T-helper 2 cell treated with Interferon-gamma antibody and Interleukin-4, amounts not matched to agents 5 μg/mL and 100 μg/mL, for 36 hours (primary cell): ENCODE results near the gene TMEM106A.
"Not testable (repeated sequence)": the region's sequence is repeated elsewhere in the genome, so short reads cannot be mapped to it uniquely, and the experiment has no call there.

Experiments
- DNase-seq: peaks from one replicate; pipeline ENCODE4 v3.0.0; 2021; ENCODE audit warnings: low spot score
- H3K27ac Mint-ChIP-seq: one replicate; pipeline ENCODE4 v1.8.0; 2021; ENCODE audit warnings: mild to moderate bottlenecking, mixed read lengths
- H3K27me3 Mint-ChIP-seq: one replicate; pipeline ENCODE4 v1.8.0; 2021; ENCODE audit warnings: low read depth, mixed read lengths
- H3K36me3 Mint-ChIP-seq: one replicate; pipeline ENCODE4 v1.8.0; 2021; ENCODE audit warnings: low read depth, mixed read lengths
- H3K4me1 Mint-ChIP-seq: one replicate; pipeline ENCODE4 v1.8.0; 2021; ENCODE audit warnings: low read depth, mixed read lengths
- H3K4me3 Mint-ChIP-seq: one replicate; pipeline ENCODE4 v1.8.0; 2022; ENCODE audit warnings: mild to moderate bottlenecking, moderate library complexity, mixed read lengths
- H3K9me3 Mint-ChIP-seq: one replicate; pipeline ENCODE4 v1.8.0; 2021; ENCODE audit warnings: mixed read lengths

The TMEM106A gene

GRCh38 chr17:43199633-43200032 is 12.0 kb upstream of the TMEM106A start:
- Mint-ChIP-seq H3K36me3 (peaks cover 55% of the 10 kb centered on the region), H3K27ac (no peak overlapping the region), H3K27me3 (no peaks in the 10 kb centered on the region), H3K9me3 (no peaks in the 10 kb centered on the region), H3K4me3 (no peak overlapping the region), H3K4me1 (no peaks in the 10 kb centered on the region)
- DNase-seq = no peak

- no peak overlapping the region for H3K27ac Mint-ChIP-seq
- no peaks in the 10 kb centered on the region for H3K9me3 Mint-ChIP-seq
- H3K4me3 Mint-ChIP-seq = no peak overlapping the region
- H3K27me3 Mint-ChIP-seq = no peaks in the 10 kb centered on the region
- H3K4me1 Mint-ChIP-seq = no peaks in the 10 kb centered on the region
- no peak for DNase-seq
- peaks cover 51% of the 10 kb centered on the region for H3K36me3 Mint-ChIP-seq
Observed at GRCh38 chr17:43200127-43200526, 11.5 kb upstream of the TMEM106A start.

GRCh38 chr17:43203013-43203412 is 8.7 kb upstream of the TMEM106A start:
- not testable (repeated sequence) for H3K9me3 Mint-ChIP-seq, H3K4me1 Mint-ChIP-seq, H3K4me3 Mint-ChIP-seq, H3K27me3 Mint-ChIP-seq, DNase-seq, H3K27ac Mint-ChIP-seq
- H3K36me3 Mint-ChIP-seq = peaks cover 42% of the 10 kb centered on the region

GRCh38 chr17:43210576-43210975 is 1.1 kb upstream of the TMEM106A start:
- DNase-seq = no peak
- no peaks in the 10 kb centered on the region for H3K27me3 Mint-ChIP-seq
- H3K4me1 Mint-ChIP-seq = peaks cover 23% of the 10 kb centered on the region
- peak overlapping the region; percentile 99 for H3K4me3 Mint-ChIP-seq
- H3K36me3 Mint-ChIP-seq = peaks cover 27% of the 10 kb centered on the region
- no peaks in the 10 kb centered on the region for H3K9me3 Mint-ChIP-seq
- H3K27ac Mint-ChIP-seq = peak overlapping the region; percentile 97

- Mint-ChIP-seq H3K27ac (peak overlapping the region; percentile 97), H3K9me3 (no peaks in the 10 kb centered on the region), H3K4me1 (peaks cover 27% of the 10 kb centered on the region), H3K27me3 (no peaks in the 10 kb centered on the region), H3K4me3 (peak overlapping the region; percentile 99), H3K36me3 (peaks cover 31% of the 10 kb centered on the region)
- no peak for DNase-seq
Observed at GRCh38 chr17:43211123-43211479, 574 bp upstream of the TMEM106A start.

GRCh38 chr17:43212641-43213490 is 1.2 kb downstream of the TMEM106A start:
- Mint-ChIP-seq H3K27me3 (no peaks in the 10 kb centered on the region), H3K27ac (peak overlapping the region; percentile 97), H3K4me3 (peak overlapping the region; percentile 99), H3K9me3 (no peaks in the 10 kb centered on the region), H3K36me3 (peaks cover 36% of the 10 kb centered on the region), H3K4me1 (peaks cover 29% of the 10 kb centered on the region)
- no peak for DNase-seq

- H3K27me3 Mint-ChIP-seq = no peaks in the 10 kb centered on the region
- H3K36me3 Mint-ChIP-seq = peaks cover 33% of the 10 kb centered on the region
- H3K4me3 Mint-ChIP-seq = peak overlapping the region; percentile 99
- H3K27ac Mint-ChIP-seq = peak overlapping the region; percentile 97
- no peak for DNase-seq
- H3K9me3 Mint-ChIP-seq = no peaks in the 10 kb centered on the region
- peaks cover 29% of the 10 kb centered on the region for H3K4me1 Mint-ChIP-seq
Observed at GRCh38 chr17:43213545-43213944, 1.9 kb downstream of the TMEM106A start.

GRCh38 chr17:43215341-43215740 is 3.7 kb downstream of the TMEM106A start:
- DNase-seq = no peak
- peaks cover 31% of the 10 kb centered on the region for H3K36me3 Mint-ChIP-seq
- H3K9me3 Mint-ChIP-seq = no peaks in the 10 kb centered on the region
- H3K4me1 Mint-ChIP-seq = peaks cover 29% of the 10 kb centered on the region
- H3K4me3 Mint-ChIP-seq = no peak overlapping the region
- H3K27ac Mint-ChIP-seq = no peak overlapping the region
- no peaks in the 10 kb centered on the region for H3K27me3 Mint-ChIP-seq

- H3K4me1 Mint-ChIP-seq = peaks cover 25% of the 10 kb centered on the region
- no peak overlapping the region for H3K27ac Mint-ChIP-seq
- H3K4me3 Mint-ChIP-seq = no peak overlapping the region
- DNase-seq = no peak
- no peaks in the 10 kb centered on the region for H3K9me3 Mint-ChIP-seq
- H3K36me3 Mint-ChIP-seq = peaks cover 27% of the 10 kb centered on the region
- no peaks in the 10 kb centered on the region for H3K27me3 Mint-ChIP-seq
Observed at GRCh38 chr17:43216369-43216761, 4.7 kb downstream of the TMEM106A start.

- H3K36me3 Mint-ChIP-seq = peaks cover 27% of the 10 kb centered on the region
- H3K27ac Mint-ChIP-seq = no peak overlapping the region
- DNase-seq = no peak
- peaks cover 25% of the 10 kb centered on the region for H3K4me1 Mint-ChIP-seq
- H3K4me3 Mint-ChIP-seq = no peak overlapping the region
- no peaks in the 10 kb centered on the region for H3K9me3 Mint-ChIP-seq
- no peaks in the 10 kb centered on the region for H3K27me3 Mint-ChIP-seq
Observed at GRCh38 chr17:43216762-43217613, 5.3 kb downstream of the TMEM106A start.

- Mint-ChIP-seq H3K27me3 (no peaks in the 10 kb centered on the region), H3K36me3 (peaks cover 27% of the 10 kb centered on the region), H3K4me3 (no peak overlapping the region), H3K4me1 (peaks cover 19% of the 10 kb centered on the region), H3K9me3 (no peaks in the 10 kb centered on the region), H3K27ac (peak overlapping the region; percentile 26)
- DNase-seq = no peak
Observed at GRCh38 chr17:43217614-43218087, 6.0 kb downstream of the TMEM106A start.

- Mint-ChIP-seq H3K27ac (no peak overlapping the region), H3K36me3 (peaks cover 22% of the 10 kb centered on the region), H3K4me1 (peaks cover 7% of the 10 kb centered on the region), H3K4me3 (no peak overlapping the region), H3K9me3 (no peaks in the 10 kb centered on the region), H3K27me3 (no peaks in the 10 kb centered on the region)
- DNase-seq = no peak
Observed at GRCh38 chr17:43219001-43219400, 7.3 kb downstream of the TMEM106A start.

GRCh38 chr17:43219746-43220380 is 8.2 kb downstream of the TMEM106A start:
- Mint-ChIP-seq H3K27ac (peak overlapping the region; percentile 53), H3K36me3 (peaks cover 23% of the 10 kb centered on the region), H3K9me3 (no peaks in the 10 kb centered on the region)

More at GRCh38 chr17:43219746-43220380, 8.2 kb downstream of the TMEM106A start:
- H3K27me3 Mint-ChIP-seq = no peaks in the 10 kb centered on the region
- peaks cover 8% of the 10 kb centered on the region for H3K4me1 Mint-ChIP-seq
- no peak for DNase-seq
- no peak overlapping the region for H3K4me3 Mint-ChIP-seq
